ENCODE data around the gene MAPK10. TPM values are rescaled to one million over a fixed set of nuclear protein-coding genes. Genes with fewer than 3 reads are reported as not detected.

MAPK10 gene
- total and polyA plus RNA-seq, 2 experiments from 2014 or later, result 3.6 to 8.1 TPM

GRCh38 chr4:86055898-86056297 lies 304.0 kb downstream of the MAPK10 start:
- Histone ChIP-seq H2AFZ (no peak overlapping the region), H3K4me3 (no peak overlapping the region), H4K20me1 (replicated peaks; ENCODE audit: insufficient read depth) (no peaks in the 10 kb centered on the region), H3K4me2 (no peak overlapping the region), H3K4me1 (ENCODE audit: insufficient read depth) (no peaks in the 10 kb centered on the region), H3F3A (replicated peaks; ENCODE audit: low read depth) (no peaks in the 10 kb centered on the region), H3K9me2 (ENCODE audit: insufficient read depth) (no peaks in the 10 kb centered on the region), H3K79me2 (replicated peaks; ENCODE audit: insufficient read depth) (no peaks in the 10 kb centered on the region), H3K36me3 (ENCODE audit: insufficient read depth) (no peaks in the 10 kb centered on the region), H3K27me3 (ENCODE audit: insufficient read depth) (no peaks in the 10 kb centered on the region), H3K27ac (ENCODE audit: low read depth) (no peak overlapping the region)
- Mint-ChIP-seq H3K9me3 (no peaks in the 10 kb centered on the region), H3K27ac (no peak overlapping the region), H3K27me3 (ENCODE audit: insufficient read depth, low read depth, poor library complexity) (no peaks in the 10 kb centered on the region), H3K36me3 (ENCODE audit: low read depth) (no peaks in the 10 kb centered on the region), H3K4me3 (no peak overlapping the region), H3K4me1 (peaks cover 2% of the 10 kb centered on the region; the same call in 2 of the 3 replicates)
- ATAC-seq, result no peak
- no peak for DNase-seq (ENCODE audit: low spot score)
- TF ChIP-seq REST (IDR thresholded peaks at IDR 0.05; ENCODE audit: unreplicated experiment) (no peak), EZH2 (IDR thresholded peaks at IDR 0.05; ENCODE audit: low read depth, unreplicated experiment) (no peak), CTCF (conservative IDR thresholded peaks at IDR 0.05; ENCODE audit: low read depth in 2 of 2) (no peak), ZNF114 (CRISPR knock-in tag; IDR thresholded peaks at IDR 0.05) (no peak), JUNB (IDR thresholded peaks at IDR 0.05; ENCODE audit: unreplicated experiment) (no peak), NANOG (IDR thresholded peaks at IDR 0.05; ENCODE audit: borderline replicate concordance) (no peak), STAT1 (IDR thresholded peaks at IDR 0.05; ENCODE audit: unreplicated experiment) (no peak)
- TF ChIP-seq, protein P1, sequence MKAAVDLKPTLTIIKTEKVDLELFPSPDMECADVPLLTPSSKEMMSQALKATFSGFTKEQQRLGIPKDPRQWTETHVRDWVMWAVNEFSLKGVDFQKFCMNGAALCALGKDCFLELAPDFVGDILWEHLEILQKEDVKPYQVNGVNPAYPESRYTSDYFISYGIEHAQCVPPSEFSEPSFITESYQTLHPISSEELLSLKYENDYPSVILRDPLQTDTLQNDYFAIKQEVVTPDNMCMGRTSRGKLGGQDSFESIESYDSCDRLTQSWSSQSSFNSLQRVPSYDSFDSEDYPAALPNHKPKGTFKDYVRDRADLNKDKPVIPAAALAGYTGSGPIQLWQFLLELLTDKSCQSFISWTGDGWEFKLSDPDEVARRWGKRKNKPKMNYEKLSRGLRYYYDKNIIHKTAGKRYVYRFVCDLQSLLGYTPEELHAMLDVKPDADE (IDR thresholded peaks at IDR 0.05), result no peak

GRCh38 chr4:86054286-86055032 lies 305.4 kb downstream of the MAPK10 start:
- ATAC-seq, result no peak
- no peak overlapping the region for H3K4me3 ChIP-seq
- TF ChIP-seq EZH2 (IDR thresholded peaks at IDR 0.05; ENCODE audit: low read depth, unreplicated experiment) (no peak), CREB1 (CRISPR knock-in tag; IDR thresholded peaks at IDR 0.05; ENCODE audit: low read depth) (no peak), REST (IDR thresholded peaks at IDR 0.05; ENCODE audit: unreplicated experiment) (no peak), CTCF (conservative IDR thresholded peaks at IDR 0.05; ENCODE audit: low read depth in 2 of 2) (no peak), ZNF331 (CRISPR knock-in tag; IDR thresholded peaks at IDR 0.05; ENCODE audit: low read depth) (no peak)

More at GRCh38 chr4:86054286-86055032, 305.4 kb downstream of the MAPK10 start:
- Histone ChIP-seq H4K20me1 (replicated peaks; ENCODE audit: insufficient read depth) (no peaks in the 10 kb centered on the region), H3K4me2 (no peak overlapping the region), H3K27me3 (ENCODE audit: insufficient read depth) (no peaks in the 10 kb centered on the region), H3F3A (replicated peaks; ENCODE audit: low read depth) (no peaks in the 10 kb centered on the region), H3K79me2 (replicated peaks; ENCODE audit: insufficient read depth) (no peaks in the 10 kb centered on the region), H3K36me3 (ENCODE audit: insufficient read depth) (no peaks in the 10 kb centered on the region), H2AFZ (no peak overlapping the region), H3K4me1 (ENCODE audit: insufficient read depth) (no peaks in the 10 kb centered on the region), H3K27ac (ENCODE audit: low read depth) (no peak overlapping the region), H3K9me2 (ENCODE audit: insufficient read depth) (no peaks in the 10 kb centered on the region)
- H3K27ac Mint-ChIP-seq, result no peak overlapping the region
- H3K4me3 Mint-ChIP-seq, result no peak overlapping the region
- H3K36me3 Mint-ChIP-seq (ENCODE audit: low read depth), result no peaks in the 10 kb centered on the region
- DNase-seq (ENCODE audit: low spot score), result no peak
- no peaks in the 10 kb centered on the region for H3K9me3 Mint-ChIP-seq
- peaks cover 2% of the 10 kb centered on the region for H3K4me1 Mint-ChIP-seq
- H3K27me3 Mint-ChIP-seq (ENCODE audit: insufficient read depth, low read depth, poor library complexity), result no peaks in the 10 kb centered on the region

All from GM23338 (cell line).